Progenitor cell of endocrine pancreas (in vitro differentiated cells): ENCODE measurements around the gene CAV2. TPM values are rescaled to one million over a fixed set of nuclear protein-coding genes. Genes with fewer than 3 reads are reported as not detected.

Experiments used
- DNase-seq: peaks from one replicate; pipeline ENCODE4 v3.0.0; 2021; ENCODE audit warnings: low spot score; ENCODE audit not compliant: unreplicated experiment
- H3K27ac Mint-ChIP-seq: 2 replicates; pipeline ENCODE4 v1.8.0; 2021; ENCODE audit warnings: mild to moderate bottlenecking, moderate library complexity, mixed read lengths
- H3K27me3 Mint-ChIP-seq: 2 replicates; pipeline ENCODE4 v1.8.0; 2021; ENCODE audit warnings: mixed read lengths
- H3K36me3 Mint-ChIP-seq: 2 replicates; pipeline ENCODE4 v1.8.0; 2022; ENCODE audit warnings: mixed read lengths; ENCODE audit not compliant: insufficient read depth
- H3K4me1 Mint-ChIP-seq: 2 replicates; pipeline ENCODE4 v1.8.0; 2021; ENCODE audit warnings: low read depth, mixed read lengths
- H3K4me3 Mint-ChIP-seq: 2 replicates; pipeline ENCODE4 v1.8.0; 2021; ENCODE audit warnings: low read depth, mild to moderate bottlenecking, moderate library complexity, mixed read lengths
- H3K9me3 Mint-ChIP-seq: 2 replicates; pipeline ENCODE4 v1.8.0; 2021; ENCODE audit warnings: low read depth, mixed read lengths
- total RNA-seq: library from RNA; stranded (reverse); gene quantifications from 2 replicates; pipeline ENCODE4 v1.2.1, GENCODE V29; 2021
- TF ChIP-seq, protein P1 (sequence below): fragments of 200-600 bp; sonication (generic); IDR thresholded peaks from one replicate; pipeline ENCODE4 v1.5.0; 2021; ENCODE audit warnings: antibody characterized with exemption, mild to moderate bottlenecking; ENCODE audit not compliant: unreplicated experiment

The CAV2 gene
- total RNA-seq, 1 donor from 2014 or later = 9.4 TPM

- no peaks in the 10 kb centered on the region for H3K27me3 Mint-ChIP-seq
- no peak for DNase-seq
- H3K4me1 Mint-ChIP-seq = peaks cover 7% of the 10 kb centered on the region
- no peaks in the 10 kb centered on the region for H3K36me3 Mint-ChIP-seq
- TF ChIP-seq, protein P1, sequence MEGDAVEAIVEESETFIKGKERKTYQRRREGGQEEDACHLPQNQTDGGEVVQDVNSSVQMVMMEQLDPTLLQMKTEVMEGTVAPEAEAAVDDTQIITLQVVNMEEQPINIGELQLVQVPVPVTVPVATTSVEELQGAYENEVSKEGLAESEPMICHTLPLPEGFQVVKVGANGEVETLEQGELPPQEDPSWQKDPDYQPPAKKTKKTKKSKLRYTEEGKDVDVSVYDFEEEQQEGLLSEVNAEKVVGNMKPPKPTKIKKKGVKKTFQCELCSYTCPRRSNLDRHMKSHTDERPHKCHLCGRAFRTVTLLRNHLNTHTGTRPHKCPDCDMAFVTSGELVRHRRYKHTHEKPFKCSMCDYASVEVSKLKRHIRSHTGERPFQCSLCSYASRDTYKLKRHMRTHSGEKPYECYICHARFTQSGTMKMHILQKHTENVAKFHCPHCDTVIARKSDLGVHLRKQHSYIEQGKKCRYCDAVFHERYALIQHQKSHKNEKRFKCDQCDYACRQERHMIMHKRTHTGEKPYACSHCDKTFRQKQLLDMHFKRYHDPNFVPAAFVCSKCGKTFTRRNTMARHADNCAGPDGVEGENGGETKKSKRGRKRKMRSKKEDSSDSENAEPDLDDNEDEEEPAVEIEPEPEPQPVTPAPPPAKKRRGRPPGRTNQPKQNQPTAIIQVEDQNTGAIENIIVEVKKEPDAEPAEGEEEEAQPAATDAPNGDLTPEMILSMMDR = no peak
- no peak overlapping the region for H3K27ac Mint-ChIP-seq
- H3K9me3 Mint-ChIP-seq = no peaks in the 10 kb centered on the region
- H3K4me3 Mint-ChIP-seq = no peak overlapping the region
Measured at GRCh38 chr7:116546916-116547315, 47.4 kb downstream of the CAV2 start.

GRCh38 chr7:116547347-116547746, 47.8 kb downstream of the CAV2 start:
- DNase-seq = no peak
- no peak overlapping the region for H3K4me3 Mint-ChIP-seq
- H3K4me1 Mint-ChIP-seq = peaks cover 7% of the 10 kb centered on the region
- H3K9me3 Mint-ChIP-seq = no peaks in the 10 kb centered on the region
- H3K36me3 Mint-ChIP-seq = no peaks in the 10 kb centered on the region
- TF ChIP-seq, protein P1 = no peak
- H3K27ac Mint-ChIP-seq = no peak overlapping the region
- no peaks in the 10 kb centered on the region for H3K27me3 Mint-ChIP-seq

DNA sequence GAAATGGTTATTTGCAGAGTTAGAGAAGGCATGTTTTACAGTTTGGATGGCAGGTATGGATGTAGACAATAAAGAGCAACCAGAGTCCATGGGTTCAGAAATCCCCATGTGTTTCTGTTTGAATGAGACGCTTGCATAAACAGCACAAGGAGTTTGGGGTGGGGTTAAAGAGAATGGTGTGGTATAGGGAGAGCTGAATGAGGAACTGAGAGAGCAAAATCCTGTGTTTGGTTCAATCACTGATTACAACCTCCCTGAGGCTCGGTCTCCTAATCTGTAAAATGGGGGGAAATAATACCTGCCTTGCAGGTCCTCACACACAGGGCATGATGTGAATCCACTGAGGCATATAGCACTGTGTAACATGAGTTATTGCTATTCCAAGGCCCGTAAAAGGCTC, 49.0 kb downstream of the CAV2 start:
- H3K27ac Mint-ChIP-seq = no peak overlapping the region
- H3K4me3 Mint-ChIP-seq = no peak overlapping the region
- H3K9me3 Mint-ChIP-seq = no peaks in the 10 kb centered on the region
- no peaks in the 10 kb centered on the region for H3K27me3 Mint-ChIP-seq
- peaks cover 7% of the 10 kb centered on the region for H3K4me1 Mint-ChIP-seq
- no peaks in the 10 kb centered on the region for H3K36me3 Mint-ChIP-seq
- no peak for DNase-seq
- TF ChIP-seq, protein P1 = no peak

DNA sequence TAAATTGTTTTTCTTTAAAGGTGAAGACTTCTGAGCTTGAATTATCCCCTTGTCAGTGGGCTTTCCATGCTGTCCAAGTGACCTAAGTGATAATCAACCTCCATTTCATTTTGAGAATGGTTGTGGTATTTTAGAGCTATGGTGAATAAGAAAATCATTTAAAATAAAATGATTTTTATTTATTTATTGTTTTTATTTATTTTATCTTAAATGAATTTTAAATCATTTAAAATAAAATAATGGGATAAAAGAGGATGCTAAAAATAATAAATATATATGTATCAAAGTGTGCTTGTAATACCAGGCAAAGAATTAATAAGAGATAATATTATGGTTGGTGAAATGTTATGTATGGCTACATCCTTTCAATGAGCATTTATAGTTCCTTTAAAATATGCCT, 49.8 kb downstream of the CAV2 start:
- TF ChIP-seq, protein P1 = no peak
- Mint-ChIP-seq H3K4me1 (peaks cover 7% of the 10 kb centered on the region), H3K36me3 (no peaks in the 10 kb centered on the region), H3K9me3 (no peaks in the 10 kb centered on the region), H3K27ac (no peak overlapping the region), H3K27me3 (peaks cover 3% of the 10 kb centered on the region), H3K4me3 (no peak overlapping the region)
- no peak for DNase-seq

DNA sequence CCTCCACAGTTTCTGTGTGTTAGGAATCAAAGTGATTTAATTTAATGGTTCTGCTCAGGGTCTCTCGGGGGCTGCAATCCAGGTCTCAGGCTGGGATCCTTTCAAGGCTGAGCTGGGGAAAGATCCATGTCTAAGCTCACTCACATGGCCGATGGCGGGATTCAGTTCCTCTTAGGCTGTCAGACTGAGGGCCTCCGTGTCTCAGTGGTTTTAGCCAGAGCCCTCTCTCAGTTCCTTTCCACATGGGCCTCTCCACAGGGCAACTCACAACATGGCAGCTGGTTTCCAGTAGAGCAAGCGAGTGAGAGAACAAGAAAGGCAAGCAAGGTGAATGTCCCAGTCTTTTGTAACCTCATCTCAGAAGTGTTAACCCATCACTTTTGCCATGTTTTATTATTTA, 52.2 kb downstream of the CAV2 start:
- DNase-seq = no peak
- Mint-ChIP-seq H3K9me3 (no peaks in the 10 kb centered on the region), H3K27me3 (peaks cover 3% of the 10 kb centered on the region), H3K4me3 (no peak overlapping the region), H3K4me1 (no peaks in the 10 kb centered on the region), H3K27ac (no peak overlapping the region), H3K36me3 (no peaks in the 10 kb centered on the region)
- TF ChIP-seq, protein P1 = no peak
